ENCODE measurements around the gene TUSC2.

The TUSC2 gene

GRCh38 chr3:50296721-50297383 is 31.2 kb downstream of the TUSC2 start:
- no peaks in the 10 kb centered on the region for H3K27me3 ChIP-seq (ENCODE audit: insufficient read depth, poor library complexity, severe bottlenecking)
- DNase-seq (ENCODE audit: low spot score): no peak
- H3K27ac ChIP-seq (ENCODE audit: poor library complexity, severe bottlenecking): no peak overlapping the region
- no peak overlapping the region for H3K4me3 ChIP-seq (ENCODE audit: severe bottlenecking)
- H3K36me3 ChIP-seq (ENCODE audit: low read depth): no peaks in the 10 kb centered on the region
- no peak for ATAC-seq (ENCODE audit: low read depth)
- peaks cover 9% of the 10 kb centered on the region for H3K4me1 ChIP-seq (ENCODE audit: insufficient read depth, poor library complexity, severe bottlenecking)
- no peak for TF ChIP-seq CTCF (IDR thresholded peaks at IDR 0.05; ENCODE audit: poor library complexity, severe bottlenecking)
- H3K9me3 ChIP-seq (ENCODE audit: severe bottlenecking): no peaks in the 10 kb centered on the region

DNA sequence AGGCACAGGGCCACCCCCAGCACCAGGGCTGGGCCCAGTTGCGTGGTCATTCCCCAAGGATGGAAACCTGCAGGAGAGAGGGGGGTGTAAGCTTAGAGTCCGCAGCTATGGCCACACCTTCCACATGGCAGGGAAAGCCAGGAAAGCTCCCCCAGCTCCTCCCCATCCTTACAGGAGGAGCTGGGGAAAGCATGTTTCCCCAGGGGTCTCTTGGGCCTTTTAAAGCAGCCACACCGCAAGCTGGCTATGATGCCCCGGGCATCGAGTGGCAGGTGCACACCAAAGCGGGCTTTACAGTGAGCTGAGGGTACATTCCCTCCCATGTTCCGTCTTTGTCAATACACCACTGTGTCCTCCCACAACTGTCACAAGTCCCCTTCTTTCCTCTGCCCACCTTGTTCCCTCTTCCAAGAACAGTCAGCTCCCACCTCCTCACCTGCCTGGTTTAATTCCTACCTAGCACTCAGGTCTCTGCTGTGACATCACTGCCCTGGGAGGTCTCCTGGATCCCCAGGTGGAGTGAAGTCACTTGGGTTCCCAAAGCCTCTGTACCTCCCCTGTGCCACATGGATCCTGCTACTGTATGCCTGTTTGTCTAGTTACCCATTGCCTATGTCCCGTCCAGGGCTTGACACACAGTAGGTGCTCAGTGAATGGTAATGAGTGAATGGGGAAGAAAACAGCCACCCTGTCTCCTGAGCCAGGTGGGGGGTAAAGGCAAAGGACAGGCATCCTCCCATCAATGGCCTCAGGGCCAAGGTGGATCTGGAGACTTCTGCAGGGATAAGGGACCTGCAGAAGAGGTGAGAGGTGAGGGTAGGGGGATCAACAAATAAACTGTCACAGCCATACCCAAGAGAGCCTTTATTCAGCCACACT is 32.2 kb downstream of the TUSC2 start:
- Histone ChIP-seq H3K27me3 (ENCODE audit: insufficient read depth, poor library complexity, severe bottlenecking) (no peaks in the 10 kb centered on the region), H3K4me1 (ENCODE audit: insufficient read depth, poor library complexity, severe bottlenecking) (peaks cover 9% of the 10 kb centered on the region), H3K9me3 (ENCODE audit: severe bottlenecking) (no peaks in the 10 kb centered on the region), H3K4me3 (ENCODE audit: severe bottlenecking) (no peak overlapping the region), H3K36me3 (ENCODE audit: low read depth) (no peaks in the 10 kb centered on the region; the same call in 1 of the 2 replicates), H3K27ac (ENCODE audit: poor library complexity, severe bottlenecking) (no peak overlapping the region)
- DNase-seq (ENCODE audit: low spot score) (no peak), ATAC-seq (ENCODE audit: low read depth) (no peak)
- TF ChIP-seq CTCF (IDR thresholded peaks at IDR 0.05; ENCODE audit: poor library complexity, severe bottlenecking): no peak

- Histone ChIP-seq H3K36me3 (ENCODE audit: low read depth) (peaks cover 10% of the 10 kb centered on the region), H3K27me3 (ENCODE audit: insufficient read depth, poor library complexity, severe bottlenecking) (no peaks in the 10 kb centered on the region), H3K9me3 (ENCODE audit: severe bottlenecking) (no peaks in the 10 kb centered on the region), H3K27ac (ENCODE audit: poor library complexity, severe bottlenecking) (no peak overlapping the region), H3K4me1 (ENCODE audit: insufficient read depth, poor library complexity, severe bottlenecking) (peaks cover under 1% of the 10 kb centered on the region), H3K4me3 (ENCODE audit: severe bottlenecking) (no peak overlapping the region)
- DNase-seq (ENCODE audit: low spot score): no peak
- ATAC-seq (ENCODE audit: low read depth): no peak
- no peak for TF ChIP-seq CTCF (IDR thresholded peaks at IDR 0.05; ENCODE audit: poor library complexity, severe bottlenecking)
Observed at GRCh38 chr3:50294492-50295403, 33.3 kb downstream of the TUSC2 start.

GRCh38 chr3:50294089-50294488 is 33.9 kb downstream of the TUSC2 start:
- Histone ChIP-seq H3K4me3 (ENCODE audit: severe bottlenecking) (no peak overlapping the region), H3K36me3 (ENCODE audit: low read depth) (peaks cover 17% of the 10 kb centered on the region), H3K27ac (ENCODE audit: poor library complexity, severe bottlenecking) (no peak overlapping the region), H3K27me3 (ENCODE audit: insufficient read depth, poor library complexity, severe bottlenecking) (no peaks in the 10 kb centered on the region), H3K9me3 (ENCODE audit: severe bottlenecking) (no peaks in the 10 kb centered on the region), H3K4me1 (ENCODE audit: insufficient read depth, poor library complexity, severe bottlenecking) (no peaks in the 10 kb centered on the region)
- DNase-seq (ENCODE audit: low spot score) (no peak), ATAC-seq (ENCODE audit: low read depth) (no peak)
- TF ChIP-seq CTCF (IDR thresholded peaks at IDR 0.05; ENCODE audit: poor library complexity, severe bottlenecking): no peak

Data from RWPE2 (cell line).